Measurements from ENCODE around the gene ARMCX6. TPM values are rescaled to one million over a fixed set of nuclear protein-coding genes. Genes with fewer than 3 reads are reported as not detected.

ARMCX6 gene
- total RNA-seq (44.0 and 65.3 TPM in 2 replicates), polyA plus RNA-seq (70.2 and 70.7 TPM in 2 replicates)

- Histone ChIP-seq H3K4me2 (peak within 1 kb of the TSS; percentile 85), H3K4me3 (peak within 1 kb of the TSS; percentile 67), H3K79me2 (peaks cover 10% of the 10 kb centered on the region), H3K27me3 (no peaks in the 10 kb centered on the region), H4K20me1 (ENCODE audit: insufficient read depth, poor library complexity, severe bottlenecking) (no peaks in the 10 kb centered on the region), H3K27ac (peak within 1 kb of the TSS; percentile 95), H2AFZ (peak within 1 kb of the TSS; percentile 58), H3K9me2 (replicated peaks; ENCODE audit: insufficient read depth) (no peaks in the 10 kb centered on the region), H3K4me1 (ENCODE audit: insufficient read depth) (peaks cover 4% of the 10 kb centered on the region), H3K36me3 (replicated peaks; ENCODE audit: insufficient read depth, low read depth) (no peaks in the 10 kb centered on the region), H3K9me3 (ENCODE audit: low read depth) (no peaks in the 10 kb centered on the region)
- 42% methylated on average over 38 of the region's 39 CpGs for WGBS (ENCODE audit: low lambda C conversion rate, missing lambda C conversion rate)
- DNase-seq (ENCODE audit: low spot score), result peak; percentile 89
- no peak for TF ChIP-seq EZH2phosphoT487 (IDR thresholded peaks at IDR 0.05; ENCODE audit: low read depth, severe bottlenecking, unreplicated experiment)
- TF ChIP-seq, protein P1, sequence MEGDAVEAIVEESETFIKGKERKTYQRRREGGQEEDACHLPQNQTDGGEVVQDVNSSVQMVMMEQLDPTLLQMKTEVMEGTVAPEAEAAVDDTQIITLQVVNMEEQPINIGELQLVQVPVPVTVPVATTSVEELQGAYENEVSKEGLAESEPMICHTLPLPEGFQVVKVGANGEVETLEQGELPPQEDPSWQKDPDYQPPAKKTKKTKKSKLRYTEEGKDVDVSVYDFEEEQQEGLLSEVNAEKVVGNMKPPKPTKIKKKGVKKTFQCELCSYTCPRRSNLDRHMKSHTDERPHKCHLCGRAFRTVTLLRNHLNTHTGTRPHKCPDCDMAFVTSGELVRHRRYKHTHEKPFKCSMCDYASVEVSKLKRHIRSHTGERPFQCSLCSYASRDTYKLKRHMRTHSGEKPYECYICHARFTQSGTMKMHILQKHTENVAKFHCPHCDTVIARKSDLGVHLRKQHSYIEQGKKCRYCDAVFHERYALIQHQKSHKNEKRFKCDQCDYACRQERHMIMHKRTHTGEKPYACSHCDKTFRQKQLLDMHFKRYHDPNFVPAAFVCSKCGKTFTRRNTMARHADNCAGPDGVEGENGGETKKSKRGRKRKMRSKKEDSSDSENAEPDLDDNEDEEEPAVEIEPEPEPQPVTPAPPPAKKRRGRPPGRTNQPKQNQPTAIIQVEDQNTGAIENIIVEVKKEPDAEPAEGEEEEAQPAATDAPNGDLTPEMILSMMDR (IDR thresholded peaks at IDR 0.05; ENCODE audit: poor library complexity), result peak; percentile 46
Observed at GRCh38 chrX:101617211-101618191, at the start of gene ARMCX6. Gene ARMCX6, minus strand, starts transcription at chrX:101618000. Its CDS starts 1,380 bp downstream, at chrX:101616620.

DNA sequence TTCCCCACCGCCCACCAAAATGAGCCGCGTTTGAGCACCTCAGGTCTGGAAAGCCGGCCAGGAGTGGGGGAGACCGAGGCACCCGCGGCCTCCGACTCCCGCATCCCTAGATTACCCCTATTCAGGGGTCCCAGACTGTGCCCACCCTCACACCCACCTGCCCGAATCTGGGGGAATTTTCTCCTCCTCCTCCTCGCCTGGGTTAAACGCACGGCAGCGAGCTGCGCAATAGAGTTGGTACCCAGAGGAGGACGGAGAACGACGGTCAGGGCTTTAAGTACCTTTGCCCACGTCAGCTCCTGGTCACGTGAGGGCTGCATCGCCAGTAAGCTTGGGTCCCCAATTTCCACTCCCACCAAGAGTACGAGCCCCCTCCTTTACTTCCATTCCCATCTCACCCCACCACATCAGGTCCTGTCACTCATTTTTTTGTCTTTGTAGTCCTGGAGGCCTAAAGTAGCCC is 41.8 kb upstream of the ARMCX6 start, which contains the start of gene ARMCX2:
Gene ARMCX2, minus strand, starts transcription at position 250 of the 463 bp plus-strand sequence. CDS start 2,262 bp downstream, outside the sequence.
- peak within 1 kb of the TSS; percentile 76 for H3K27ac ChIP-seq
- peak within 1 kb of the TSS; percentile 72 for H3K4me2 ChIP-seq
- no peaks in the 10 kb centered on the region for H3K9me2 ChIP-seq (replicated peaks; ENCODE audit: insufficient read depth)
- WGBS (ENCODE audit: low lambda C conversion rate, missing lambda C conversion rate), result 66% methylated on average over 21 of the region's 22 CpGs
- peak within 1 kb of the TSS; percentile 50 for H2AFZ ChIP-seq
- no peaks in the 10 kb centered on the region for H3K27me3 ChIP-seq
- no peak for TF ChIP-seq EZH2 (IDR thresholded peaks at IDR 0.05; ENCODE audit: borderline replicate concordance)
- TF ChIP-seq, protein P1 (IDR thresholded peaks at IDR 0.05; ENCODE audit: poor library complexity), result no peak
- no peak for TF ChIP-seq EZH2phosphoT487 (IDR thresholded peaks at IDR 0.05; ENCODE audit: low read depth, severe bottlenecking, unreplicated experiment)
- peak within 1 kb of the TSS; percentile 69 for H3K4me3 ChIP-seq
- peak; percentile 73 for DNase-seq (ENCODE audit: low spot score)
- no peaks in the 10 kb centered on the region for H3K36me3 ChIP-seq (replicated peaks; ENCODE audit: insufficient read depth, low read depth)
- peaks cover 3% of the 10 kb centered on the region for H3K4me1 ChIP-seq (ENCODE audit: insufficient read depth)
- no peaks in the 10 kb centered on the region for H3K9me3 ChIP-seq (ENCODE audit: low read depth)
- H4K20me1 ChIP-seq (ENCODE audit: insufficient read depth, poor library complexity, severe bottlenecking), result no peaks in the 10 kb centered on the region
- no peaks in the 10 kb centered on the region for H3K79me2 ChIP-seq

DNA sequence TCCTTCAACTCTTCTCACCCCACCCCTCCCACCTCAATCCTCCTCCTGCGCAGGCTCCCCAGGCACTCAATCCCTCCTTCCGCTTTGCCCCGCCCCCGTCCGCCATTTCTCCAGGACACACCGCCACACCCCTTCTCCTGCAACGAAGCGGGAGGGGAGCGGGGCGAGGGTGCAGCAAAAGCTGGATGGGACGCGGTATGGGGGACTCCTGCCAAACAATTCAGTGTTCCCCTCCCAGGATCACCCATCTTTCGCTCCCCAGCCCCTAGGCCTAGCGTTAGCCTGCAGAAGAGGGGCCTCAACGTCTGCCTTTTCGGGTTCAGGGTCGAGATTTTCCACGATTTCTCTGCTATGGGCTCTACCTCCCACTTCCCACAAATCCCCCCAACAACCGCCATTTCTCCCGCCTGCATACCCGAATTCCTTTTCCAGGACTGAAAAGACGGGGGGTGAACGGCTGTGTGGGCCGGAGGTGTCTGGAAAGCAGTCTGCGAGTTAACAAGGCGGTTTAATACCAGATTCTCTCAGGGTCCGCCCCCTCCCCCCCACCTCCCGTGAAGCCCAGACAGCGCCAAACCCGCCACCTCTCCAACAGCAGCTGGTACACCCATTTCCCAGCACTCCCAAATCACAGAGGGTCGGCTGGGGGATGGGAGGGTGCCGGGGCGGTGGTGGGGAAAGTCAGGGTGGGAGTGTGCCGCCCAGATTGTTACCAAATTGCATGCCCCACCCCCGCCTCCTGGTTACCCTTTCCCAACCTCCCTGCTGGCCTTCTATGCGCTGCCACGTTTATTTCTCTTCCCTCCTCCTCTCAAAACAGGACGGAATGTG is 41.1 kb upstream of the ARMCX6 start:
- Histone ChIP-seq H3K9me3 (ENCODE audit: low read depth) (no peaks in the 10 kb centered on the region), H3K27me3 (no peaks in the 10 kb centered on the region), H3K4me2 (peak overlapping the region; percentile 72), H4K20me1 (ENCODE audit: insufficient read depth, poor library complexity, severe bottlenecking) (no peaks in the 10 kb centered on the region), H3K36me3 (replicated peaks; ENCODE audit: insufficient read depth, low read depth) (no peaks in the 10 kb centered on the region), H3K4me1 (ENCODE audit: insufficient read depth) (peaks cover 3% of the 10 kb centered on the region), H2AFZ (peak overlapping the region; percentile 50), H3K79me2 (no peaks in the 10 kb centered on the region), H3K4me3 (peak overlapping the region; percentile 69), H3K9me2 (replicated peaks; ENCODE audit: insufficient read depth) (no peaks in the 10 kb centered on the region), H3K27ac (peak overlapping the region; percentile 76)
- WGBS (ENCODE audit: low lambda C conversion rate, missing lambda C conversion rate), result 47% methylated on average over 29 of the region's 38 CpGs
- DNase-seq (ENCODE audit: low spot score), result peak; percentile 75
- no peak for TF ChIP-seq EZH2phosphoT487 (IDR thresholded peaks at IDR 0.05; ENCODE audit: low read depth, severe bottlenecking, unreplicated experiment)

Measured in hepatocyte (in vitro differentiated cells).